ENCODE results near the gene PRKN. TPM values are rescaled to one million over a fixed set of nuclear protein-coding genes. Genes with fewer than 3 reads are reported as not detected.
"Not testable (repeated sequence)": the region's sequence is repeated elsewhere in the genome, so short reads cannot be mapped to it uniquely, and the experiment has no call there.

PRKN gene
- total RNA-seq, 4 donors from 2014 or later, result 8.4 to 44.8 (median 12.6) TPM

DNA sequence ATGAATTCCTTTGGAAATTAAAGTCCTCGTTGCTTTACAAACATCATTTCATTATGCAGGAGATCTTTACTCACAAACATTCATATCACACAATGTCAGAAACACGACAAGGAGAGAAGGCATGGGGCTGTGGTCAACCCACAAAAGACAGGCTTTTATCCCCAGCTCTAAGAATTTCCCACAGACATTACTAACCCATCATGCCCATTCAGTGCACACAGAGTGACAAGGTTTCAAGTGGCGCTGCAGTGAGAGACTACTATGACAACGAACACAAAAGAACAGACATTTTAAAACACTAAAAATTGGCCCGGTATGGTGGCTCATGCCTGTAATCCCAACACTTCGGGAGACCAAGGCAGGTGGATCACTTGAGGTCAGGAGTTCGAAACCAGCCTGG lies 873.9 kb downstream of the PRKN start:
- DNase-seq (ENCODE audit: low spot score), result no peak
- TF ChIP-seq, protein P1, sequence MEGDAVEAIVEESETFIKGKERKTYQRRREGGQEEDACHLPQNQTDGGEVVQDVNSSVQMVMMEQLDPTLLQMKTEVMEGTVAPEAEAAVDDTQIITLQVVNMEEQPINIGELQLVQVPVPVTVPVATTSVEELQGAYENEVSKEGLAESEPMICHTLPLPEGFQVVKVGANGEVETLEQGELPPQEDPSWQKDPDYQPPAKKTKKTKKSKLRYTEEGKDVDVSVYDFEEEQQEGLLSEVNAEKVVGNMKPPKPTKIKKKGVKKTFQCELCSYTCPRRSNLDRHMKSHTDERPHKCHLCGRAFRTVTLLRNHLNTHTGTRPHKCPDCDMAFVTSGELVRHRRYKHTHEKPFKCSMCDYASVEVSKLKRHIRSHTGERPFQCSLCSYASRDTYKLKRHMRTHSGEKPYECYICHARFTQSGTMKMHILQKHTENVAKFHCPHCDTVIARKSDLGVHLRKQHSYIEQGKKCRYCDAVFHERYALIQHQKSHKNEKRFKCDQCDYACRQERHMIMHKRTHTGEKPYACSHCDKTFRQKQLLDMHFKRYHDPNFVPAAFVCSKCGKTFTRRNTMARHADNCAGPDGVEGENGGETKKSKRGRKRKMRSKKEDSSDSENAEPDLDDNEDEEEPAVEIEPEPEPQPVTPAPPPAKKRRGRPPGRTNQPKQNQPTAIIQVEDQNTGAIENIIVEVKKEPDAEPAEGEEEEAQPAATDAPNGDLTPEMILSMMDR (IDR thresholded peaks at IDR 0.05), result no peak
- ATAC-seq (ENCODE audit: low FRiP score), result no peak

DNA sequence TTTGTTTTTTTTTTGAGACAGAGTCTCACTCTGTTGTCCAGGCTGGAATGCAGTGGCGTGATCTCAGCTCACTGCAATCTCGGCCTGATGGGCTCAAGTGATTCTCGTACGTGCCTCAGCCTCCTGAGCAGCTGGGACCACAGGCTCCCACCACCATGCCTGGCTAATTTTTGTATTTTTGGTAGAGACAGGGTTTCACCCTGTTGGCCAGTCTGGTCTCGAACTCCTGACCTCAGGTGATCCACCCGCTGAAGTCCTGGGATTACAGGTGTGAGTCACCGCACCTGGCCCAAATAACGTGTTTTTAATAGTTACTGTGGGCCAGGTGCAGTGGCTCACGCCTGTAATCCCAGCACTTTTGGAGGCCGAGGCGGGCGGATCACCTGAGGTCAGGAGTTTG lies 876.1 kb downstream of the PRKN start:
- ATAC-seq (ENCODE audit: low FRiP score); DNase-seq (ENCODE audit: low spot score): not testable (repeated sequence)

DNA sequence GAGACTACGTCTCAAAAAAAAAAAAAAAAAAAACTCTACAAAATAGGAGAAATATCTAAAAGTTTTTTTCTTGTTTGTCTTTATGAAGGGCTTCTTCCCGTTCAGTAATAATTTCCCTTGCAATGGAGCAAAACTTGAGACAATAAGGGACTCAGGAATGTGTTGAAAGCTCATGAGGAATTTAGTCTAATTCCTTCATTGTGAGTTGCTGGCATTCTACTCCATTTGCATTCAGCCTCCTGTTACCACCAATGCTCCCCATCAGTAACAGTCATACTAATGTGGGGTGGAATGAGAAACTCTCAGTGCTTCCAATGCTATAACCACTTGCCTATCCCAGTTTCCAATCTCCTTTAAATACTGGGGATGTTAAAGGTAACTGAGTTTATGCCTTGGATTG lies 877.0 kb downstream of the PRKN start:
- TF ChIP-seq, protein P1 (IDR thresholded peaks at IDR 0.05), result no peak
- DNase-seq (ENCODE audit: low spot score) (no peak), ATAC-seq (ENCODE audit: low FRiP score) (no peak)

DNA sequence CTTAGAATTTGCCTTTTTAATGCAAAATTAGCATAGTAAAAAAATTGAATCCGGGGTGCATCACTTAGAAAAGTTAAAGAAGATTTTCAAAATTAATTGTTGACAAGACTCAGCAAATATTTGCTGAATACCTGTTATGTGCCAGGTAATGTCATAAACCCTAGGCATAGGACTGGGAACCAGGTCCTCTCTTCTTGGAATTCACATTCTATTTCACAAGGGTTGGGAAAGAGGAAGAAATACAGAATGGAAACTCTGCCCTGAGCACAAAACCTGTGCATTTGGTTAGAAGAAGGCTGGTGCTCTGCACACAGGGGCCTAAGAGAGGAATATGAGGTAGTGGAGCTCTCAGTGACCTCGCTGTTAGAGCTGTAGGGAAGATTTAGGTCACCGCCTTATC lies 879.9 kb downstream of the PRKN start:
- ATAC-seq (ENCODE audit: low FRiP score), result no peak
- TF ChIP-seq, protein P1 (IDR thresholded peaks at IDR 0.05), result no peak
- DNase-seq (ENCODE audit: low spot score), result no peak

DNA sequence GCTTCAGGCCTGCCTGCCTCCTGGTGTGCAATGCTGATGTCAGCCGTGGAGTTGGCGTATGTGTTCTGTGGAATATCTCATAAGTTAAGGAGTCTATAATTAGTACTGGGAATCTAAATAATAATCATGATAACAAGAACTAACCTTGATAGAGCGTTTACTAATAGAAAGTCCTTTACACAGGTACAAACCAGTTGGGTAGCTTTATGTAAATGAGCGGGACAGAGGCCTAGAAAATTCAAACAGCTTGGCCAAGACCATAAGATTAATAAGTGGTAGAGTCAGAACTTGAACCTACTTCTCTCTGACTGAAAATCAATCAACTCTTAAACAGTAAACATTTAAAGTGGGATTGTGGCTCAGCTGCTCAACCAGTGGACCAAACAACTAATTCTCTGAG lies 882.8 kb downstream of the PRKN start:
- ATAC-seq (ENCODE audit: low FRiP score) (no peak), DNase-seq (ENCODE audit: low spot score) (no peak)
- TF ChIP-seq, protein P1 (IDR thresholded peaks at IDR 0.05), result no peak

DNA sequence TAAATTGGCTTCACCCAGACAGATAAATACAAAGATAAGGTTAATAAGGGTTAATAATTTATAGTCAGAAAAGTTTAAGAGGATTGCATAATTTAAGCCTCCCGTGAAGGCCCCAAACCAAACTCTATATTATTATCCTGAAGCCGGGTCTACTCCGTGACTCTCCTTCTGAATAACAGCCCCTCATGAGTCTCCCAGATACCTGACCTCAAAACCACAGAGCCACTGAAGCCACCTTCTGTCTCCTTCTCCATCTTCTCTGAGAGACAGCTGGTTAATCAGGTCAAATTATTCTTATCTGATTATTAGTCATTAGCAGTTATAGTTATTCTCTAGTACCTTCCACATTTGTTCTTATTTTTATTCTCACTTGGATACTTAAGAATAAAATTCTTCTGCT lies 884.5 kb downstream of the PRKN start:
- no peak for ATAC-seq (ENCODE audit: low FRiP score)
- TF ChIP-seq, protein P1 (IDR thresholded peaks at IDR 0.05), result no peak
- no peak for DNase-seq (ENCODE audit: low spot score)

DNA sequence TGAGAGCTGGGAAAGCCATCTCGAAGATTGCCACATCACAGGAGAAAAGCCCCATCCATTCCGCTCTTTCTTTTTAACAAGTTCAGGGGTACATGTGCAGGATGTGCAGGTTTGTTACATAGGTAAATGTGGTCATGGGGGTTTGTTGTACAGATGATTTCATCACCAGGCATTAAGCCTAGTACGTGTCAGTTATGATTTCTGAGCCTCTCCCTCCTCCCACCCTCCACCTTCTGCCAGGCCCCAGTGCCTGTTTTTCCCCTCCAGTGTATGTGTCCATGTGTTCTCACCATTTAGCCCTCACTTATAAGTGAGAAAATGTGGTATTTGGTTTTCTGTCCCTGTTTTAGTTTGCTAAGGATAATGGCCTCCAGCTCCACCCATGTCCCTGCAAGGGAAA lies 887.2 kb downstream of the PRKN start:
- no peak for ATAC-seq (ENCODE audit: low FRiP score)
- TF ChIP-seq, protein P1 (IDR thresholded peaks at IDR 0.05), result no peak
- DNase-seq (ENCODE audit: low spot score), result no peak

Data from omental fat pad (tissue), 4 donors.